ENCODE data around the gene VILL. TPM values are rescaled to one million over a fixed set of nuclear protein-coding genes. Genes with fewer than 3 reads are reported as not detected.

Gene VILL
- total RNA-seq (2014; rRNA removed; shearing (Covaris generic)) = not detected in 2 replicates

DNA sequence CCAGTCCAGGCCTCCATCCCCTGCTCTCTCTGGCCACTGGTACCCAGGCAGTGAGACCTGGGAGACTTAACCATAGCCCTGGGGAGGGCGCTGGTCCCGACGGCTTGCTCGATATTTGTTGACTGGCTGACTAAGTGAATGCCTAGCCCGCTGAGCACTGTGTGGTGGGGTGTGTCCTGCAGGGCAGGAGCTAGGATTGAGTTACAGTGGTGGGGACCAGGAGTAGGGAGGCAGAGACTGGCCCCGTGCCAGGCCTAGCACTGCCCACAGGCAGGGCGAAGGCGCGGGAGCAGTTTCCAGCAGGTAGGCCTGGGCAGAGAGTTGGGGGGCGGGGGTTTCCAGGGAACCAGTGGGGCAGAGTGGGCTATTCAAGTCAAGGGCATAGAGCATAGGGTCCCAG is at the start of gene VILL:
Gene VILL (plus strand): TSS at position 260 of the 400 bp plus-strand sequence. CDS start 2,887 bp downstream, outside the sequence.
- no peak for DNase-seq (ENCODE audit: low spot score)

DNA sequence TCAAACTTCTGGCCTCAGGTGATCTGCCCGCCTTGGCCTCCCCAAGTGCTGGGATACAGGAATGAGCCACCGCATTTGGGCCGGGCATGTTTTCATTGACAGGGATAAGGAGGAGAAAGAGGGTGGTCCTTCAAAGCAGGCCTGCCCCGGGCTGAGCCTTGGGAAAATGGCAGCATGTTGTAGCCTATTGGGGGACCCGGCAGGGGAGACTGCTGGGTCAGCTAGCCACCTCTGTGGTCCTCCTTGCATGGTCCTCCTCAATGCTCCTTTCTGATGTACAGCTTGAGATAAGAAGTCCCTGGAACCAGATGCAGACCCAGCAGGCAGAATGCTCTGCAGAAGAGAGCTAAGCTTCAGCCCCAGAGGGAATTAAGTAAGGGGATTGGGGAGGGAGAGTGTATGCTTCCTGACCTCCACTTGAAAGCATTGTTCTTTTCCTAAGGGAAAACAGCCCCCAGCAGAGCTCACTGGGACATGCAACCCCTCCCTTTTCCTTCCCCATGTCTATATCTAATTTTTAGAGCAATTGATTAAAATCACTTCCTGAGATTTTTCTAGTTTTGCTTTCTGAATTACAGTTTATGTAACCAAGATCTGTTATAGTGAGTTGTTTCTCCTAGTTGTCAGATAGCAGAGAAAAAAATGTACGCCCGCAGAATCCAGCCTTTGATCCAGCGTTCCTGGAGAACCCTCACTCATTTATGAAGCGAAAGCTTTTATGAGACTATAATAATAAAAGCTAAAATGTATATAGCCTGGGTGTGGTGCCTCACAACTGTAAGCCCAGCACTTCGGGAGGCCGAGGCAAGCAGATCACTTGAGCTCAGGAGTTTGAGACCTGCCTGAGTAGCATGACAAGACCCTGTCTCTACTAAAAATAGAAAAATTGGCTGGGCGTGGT is 48.7 kb upstream of the VILL start:
- no peak for DNase-seq (ENCODE audit: low spot score)

DNA sequence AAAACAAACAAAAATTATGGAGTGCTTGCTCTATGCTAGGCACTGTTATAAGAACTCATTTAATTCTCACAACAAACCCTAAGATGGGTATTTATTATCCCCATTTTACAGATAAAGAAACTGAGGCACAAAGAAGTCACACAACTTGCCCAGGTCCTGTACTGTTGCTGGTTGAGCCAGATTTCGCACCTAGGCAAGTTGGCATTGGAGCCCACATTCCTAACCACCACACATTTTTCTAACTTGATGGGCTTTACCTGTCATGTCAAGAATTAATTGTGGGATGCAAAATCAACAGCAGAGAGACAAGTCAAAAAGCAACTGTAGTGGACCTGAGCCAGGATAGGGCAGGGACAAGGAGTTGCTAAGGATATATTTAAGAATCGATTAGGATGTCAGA is 47.9 kb upstream of the VILL start:
- DNase-seq (ENCODE audit: low spot score) = no peak

DNA sequence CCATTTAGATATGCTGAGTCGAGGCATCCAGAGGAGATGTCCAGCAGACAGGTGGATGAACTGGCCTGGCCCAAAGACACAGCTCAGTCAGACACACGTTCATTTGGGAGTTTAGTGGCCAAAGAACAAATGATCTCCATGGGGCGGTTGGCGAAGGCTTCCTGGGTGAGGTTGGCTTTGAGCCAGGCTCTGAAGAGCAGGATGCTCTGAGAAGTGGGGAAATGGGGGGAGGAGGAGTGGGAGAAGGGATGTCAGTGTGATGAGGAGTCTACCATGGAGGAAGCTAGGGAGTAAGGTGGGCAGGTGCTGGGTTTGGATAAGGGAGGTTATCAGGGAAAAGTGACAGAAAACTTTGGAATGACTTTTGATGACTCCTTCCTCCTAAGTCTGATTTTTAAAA is 47.5 kb upstream of the VILL start:
- DNase-seq (ENCODE audit: low spot score) = no peak

DNA sequence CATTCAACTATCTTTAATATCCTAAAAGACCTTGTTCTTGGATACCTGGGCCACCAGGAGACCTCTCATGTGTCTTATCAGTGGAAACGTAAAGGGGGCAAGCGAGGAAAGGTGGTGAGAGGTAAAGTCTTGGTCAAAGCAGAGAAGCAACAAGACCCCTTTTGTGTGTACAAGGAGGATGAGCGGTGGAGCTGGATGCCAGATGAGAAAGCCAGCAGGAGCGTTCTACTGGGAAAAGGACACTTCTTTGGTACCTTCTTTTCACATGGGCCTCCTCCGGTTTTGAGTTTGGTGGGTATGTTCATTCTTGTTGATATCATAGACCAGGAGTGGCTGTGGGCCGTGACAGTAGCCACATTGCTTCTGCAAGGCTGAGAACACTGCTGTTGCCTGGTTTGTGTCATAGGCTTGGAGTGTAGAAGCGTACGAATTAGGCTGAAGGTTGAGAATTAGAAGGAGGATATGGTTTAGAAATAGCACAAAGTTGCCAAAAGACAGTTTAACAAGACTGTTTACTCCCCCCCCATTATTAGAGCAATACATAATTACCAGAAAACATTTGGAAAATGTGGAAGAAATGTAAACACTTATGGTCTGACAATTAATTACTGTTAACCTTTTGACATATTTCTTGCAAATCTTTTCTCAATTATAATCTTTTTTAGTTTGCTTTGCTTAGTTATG is 46.8 kb upstream of the VILL start:
- no peak for DNase-seq (ENCODE audit: low spot score)

DNA sequence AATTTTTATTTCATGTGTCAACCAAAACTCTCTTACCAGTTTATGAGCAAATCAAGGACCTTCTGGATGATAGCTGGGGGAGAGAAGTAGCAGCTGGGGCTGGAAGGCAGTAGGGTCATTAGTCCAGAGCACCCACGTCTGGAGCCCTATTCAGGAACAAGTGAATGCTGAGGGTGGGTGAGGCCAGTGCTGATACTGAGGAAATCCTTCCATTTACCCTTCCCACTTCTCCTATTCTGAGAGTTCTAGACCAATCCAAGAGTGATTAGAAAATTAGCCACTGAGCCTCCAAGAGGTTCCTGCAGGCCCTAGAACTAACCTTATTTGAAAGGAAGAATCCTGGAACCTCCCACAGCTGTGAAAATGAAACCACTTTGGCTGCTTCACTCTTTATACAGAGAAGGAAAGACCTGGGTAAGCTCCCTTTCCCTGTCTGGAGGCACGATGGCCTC is 46.2 kb upstream of the VILL start:
- no peak for DNase-seq (ENCODE audit: low spot score)

DNA sequence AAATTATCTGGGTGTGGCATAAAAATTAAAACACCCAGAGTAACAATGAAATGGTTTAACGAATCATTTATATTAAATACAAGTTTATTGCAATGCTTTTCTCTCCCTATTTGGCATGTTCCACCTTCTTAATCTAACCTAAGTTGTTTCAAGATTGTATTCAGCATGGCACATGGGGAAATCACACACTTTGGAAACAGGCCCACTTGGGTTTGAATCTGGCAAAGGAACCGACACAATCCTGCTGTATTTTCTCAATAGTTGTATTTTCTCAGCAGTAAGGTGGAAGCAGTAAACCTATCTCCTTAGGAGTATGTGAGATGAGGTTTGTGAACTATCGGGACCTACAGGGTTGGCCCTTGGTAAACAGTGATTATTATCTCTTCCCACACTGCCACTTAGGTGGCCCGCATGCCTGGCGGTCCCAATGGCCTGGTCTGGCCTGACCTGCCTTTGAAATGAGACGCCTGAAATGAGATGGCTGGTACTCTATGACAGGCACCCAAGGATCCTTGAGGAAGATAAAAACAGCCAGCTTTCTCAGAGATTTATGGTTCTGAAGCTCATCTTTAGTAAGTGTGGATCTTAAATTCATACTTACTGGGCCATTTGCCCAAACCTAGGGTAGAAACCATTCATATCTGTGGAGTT is 45.3 kb upstream of the VILL start:
- no peak for DNase-seq (ENCODE audit: low spot score)

DNA sequence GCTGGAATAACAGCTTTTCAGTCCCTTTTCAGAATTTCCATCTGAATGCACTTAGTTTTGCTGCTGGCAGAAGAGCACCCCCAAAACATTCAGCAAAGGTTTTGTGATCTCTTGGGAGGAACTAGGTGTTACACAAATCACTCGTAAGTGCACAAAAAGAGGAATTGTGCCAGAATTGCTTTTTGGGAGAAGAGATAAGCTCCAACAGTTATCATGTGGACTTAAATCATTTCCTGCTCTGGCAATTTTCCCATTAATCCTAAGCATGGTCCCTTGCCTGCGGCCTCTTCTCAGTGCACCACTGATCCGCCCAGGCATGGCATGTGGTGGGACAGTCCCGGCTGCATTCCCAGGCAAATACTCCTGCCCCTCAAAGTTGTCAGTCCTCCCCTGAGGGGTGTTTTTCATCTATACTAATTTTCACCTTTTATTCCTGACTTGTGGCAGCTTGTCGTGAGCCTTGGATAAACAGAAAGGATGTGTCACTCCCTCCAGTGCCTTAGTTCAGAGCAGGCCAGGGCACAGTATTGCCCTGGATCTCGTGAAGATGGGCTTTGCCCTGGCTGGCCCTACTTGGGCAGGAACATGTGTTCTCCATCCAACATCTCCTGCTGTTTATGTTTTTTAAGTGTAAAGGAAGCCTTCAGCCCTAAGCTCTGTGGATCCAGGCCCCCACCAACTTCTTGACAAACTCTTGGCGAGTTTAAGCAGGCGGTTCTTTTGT is 44.6 kb upstream of the VILL start:
- peak; percentile 37 for DNase-seq (ENCODE audit: low spot score)

DNA sequence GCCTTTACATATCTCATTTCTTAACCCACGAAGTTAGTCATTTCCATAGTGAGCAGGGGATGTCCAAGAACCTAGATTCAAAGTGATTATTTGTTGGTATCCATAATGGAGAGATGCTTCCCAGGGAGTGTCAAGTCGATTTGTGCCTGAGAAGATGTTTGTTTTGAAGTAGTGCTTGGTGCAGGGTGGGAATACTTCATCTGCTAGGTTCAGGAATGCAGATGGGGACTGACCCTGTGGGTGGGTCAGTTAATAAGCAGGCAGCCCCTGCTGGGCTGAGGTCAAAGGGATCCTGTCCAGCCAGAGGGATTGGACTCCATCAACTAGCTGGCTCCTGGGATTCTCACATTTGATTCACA is 44.1 kb upstream of the VILL start:
- no peak for DNase-seq (ENCODE audit: low spot score)

DNA sequence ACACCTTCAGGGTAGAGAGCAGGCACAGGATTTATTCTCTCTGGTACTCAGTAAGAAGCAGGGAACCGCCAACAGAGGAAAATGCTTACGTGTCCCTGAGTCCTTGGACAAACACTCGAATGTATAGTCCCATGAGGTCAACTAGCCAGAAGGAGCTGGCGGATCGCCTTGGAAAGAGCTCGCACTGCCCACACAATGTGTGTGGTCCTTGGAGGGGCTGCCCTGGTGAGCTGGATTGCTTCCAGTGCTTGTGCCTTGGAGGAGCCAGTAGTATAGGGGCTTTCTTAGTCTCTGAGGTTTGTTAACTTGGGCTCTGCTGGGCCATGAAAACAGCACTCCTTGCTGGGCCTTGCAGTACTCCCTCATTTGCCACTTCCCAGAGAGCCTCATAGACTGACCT is 40.7 kb upstream of the VILL start:
- no peak for DNase-seq (ENCODE audit: low spot score)

DNA sequence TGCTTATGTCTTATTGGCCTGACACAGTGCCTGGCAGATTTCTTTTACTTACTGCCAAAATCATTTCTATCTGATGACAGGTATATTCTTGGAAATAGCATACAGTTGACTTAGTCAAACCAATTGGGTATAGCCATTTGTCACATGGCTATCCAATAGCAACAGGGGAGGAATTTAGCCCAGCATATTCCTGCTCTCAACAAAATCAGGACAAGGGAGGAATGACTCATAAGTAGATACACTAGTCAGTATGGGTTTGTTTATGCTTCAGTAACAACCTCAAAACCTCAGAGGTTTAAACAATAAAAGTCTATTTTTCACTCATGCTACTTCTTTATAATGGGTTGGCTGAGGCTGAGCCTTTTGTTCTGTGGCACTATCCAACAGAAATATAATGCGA is 38.0 kb upstream of the VILL start:
- DNase-seq (ENCODE audit: low spot score) = no peak

DNA sequence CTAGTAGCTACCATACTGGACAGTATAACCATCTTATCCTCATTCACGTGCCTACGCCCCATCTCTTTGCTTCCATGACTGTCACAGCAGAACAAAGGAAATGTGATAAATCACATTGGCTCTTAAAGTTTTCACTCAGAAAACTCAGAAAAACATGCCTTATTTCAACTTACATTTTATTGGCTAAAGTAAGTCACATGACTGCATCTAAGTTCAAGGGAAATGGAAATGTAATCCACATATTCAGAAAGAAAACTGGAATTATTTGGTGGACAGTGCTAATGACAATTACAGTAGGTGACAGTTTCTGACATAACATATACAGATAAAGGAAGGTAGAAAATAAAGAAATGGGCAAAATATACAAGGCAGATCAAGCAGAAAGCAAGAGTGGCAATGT is 37.4 kb upstream of the VILL start:
- DNase-seq (ENCODE audit: low spot score) = no peak

DNA sequence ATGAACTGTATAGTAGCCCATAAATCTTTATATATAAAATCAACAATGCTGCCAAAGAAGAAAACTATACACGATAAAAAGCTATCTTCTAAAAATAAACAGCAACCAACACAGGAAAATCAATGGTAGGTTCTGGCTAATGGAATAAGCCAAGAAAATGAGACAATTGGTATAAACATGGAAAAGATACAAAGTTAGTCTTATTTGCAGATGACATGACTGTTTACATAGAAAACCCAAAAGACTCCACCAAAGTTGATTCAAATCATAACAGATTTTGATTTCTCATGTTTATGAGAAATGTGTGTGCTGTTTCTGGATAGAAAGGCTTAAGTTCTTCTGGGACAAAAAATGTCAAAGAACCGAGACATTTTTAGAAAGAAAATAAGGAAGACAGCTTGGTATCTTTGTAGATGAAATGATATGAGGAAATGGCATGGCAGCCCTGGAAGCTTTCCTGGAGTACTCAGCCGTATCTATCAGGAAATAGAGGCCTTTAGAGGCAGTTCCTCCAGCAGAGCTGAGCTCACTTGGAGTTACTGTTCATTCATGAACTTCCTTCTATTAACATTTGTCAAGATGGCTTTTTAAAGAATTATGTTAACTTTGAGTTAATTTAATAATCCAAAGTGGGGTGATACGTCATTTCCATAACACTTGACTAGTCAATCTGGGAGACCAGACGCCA is 36.7 kb upstream of the VILL start:
- no peak for DNase-seq (ENCODE audit: low spot score)

DNA sequence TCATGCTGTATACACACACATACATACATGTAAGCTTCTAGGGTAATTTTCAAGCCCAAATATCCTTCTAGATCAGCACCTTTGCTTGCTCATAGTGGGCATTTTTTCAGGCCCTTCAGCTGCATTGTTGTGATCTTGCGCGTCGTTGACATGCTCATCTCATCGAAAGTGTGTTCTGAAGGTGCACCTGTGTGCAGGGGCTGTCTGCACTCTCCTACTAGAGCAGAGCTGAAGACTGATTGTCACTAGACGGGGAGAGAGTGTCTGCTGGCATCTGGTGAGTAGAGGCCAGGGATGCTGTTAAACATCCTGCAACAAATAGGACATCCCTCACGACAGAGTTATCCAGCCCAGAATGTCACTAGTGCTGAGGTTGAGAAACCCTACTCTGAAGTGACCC is 35.7 kb upstream of the VILL start:
- no peak for DNase-seq (ENCODE audit: low spot score)

DNA sequence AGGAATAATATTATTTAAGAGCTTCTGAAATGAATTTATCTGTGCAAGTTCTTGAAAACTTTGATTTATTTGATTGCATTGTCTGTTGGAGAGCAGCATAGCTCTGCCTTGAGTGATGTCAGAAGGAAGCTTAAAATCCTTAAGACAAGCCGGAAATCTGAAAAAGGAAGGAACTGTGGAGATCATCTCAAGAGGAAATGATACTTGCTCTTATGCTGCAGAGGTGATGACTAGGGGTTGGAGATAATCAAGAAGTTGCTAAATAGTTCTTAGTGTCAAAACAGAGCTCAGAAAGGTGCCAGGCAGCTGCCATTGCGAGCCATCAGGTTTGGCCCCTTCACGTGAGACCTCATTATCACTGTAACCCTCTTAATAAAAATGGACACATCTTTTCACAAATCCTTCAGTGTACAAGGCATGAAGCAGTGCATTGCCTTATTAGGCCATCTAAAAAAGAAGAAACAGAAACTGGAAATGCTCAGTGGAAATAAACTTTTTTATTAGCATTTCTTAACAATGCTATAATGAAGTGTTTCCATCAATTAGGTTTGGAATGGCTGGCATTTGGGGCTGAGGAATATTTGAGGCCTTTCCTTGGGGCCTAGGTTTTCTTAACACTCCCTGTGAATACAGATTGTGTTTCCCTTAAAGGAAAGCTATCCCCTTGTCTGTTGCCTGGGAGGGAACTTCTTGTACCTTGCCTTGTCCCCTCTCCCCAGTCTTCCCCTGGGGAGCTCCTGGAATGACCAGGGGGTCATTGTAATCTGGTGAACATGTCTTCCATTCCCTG is 34.5 kb upstream of the VILL start:
- no peak for DNase-seq (ENCODE audit: low spot score)

DNA sequence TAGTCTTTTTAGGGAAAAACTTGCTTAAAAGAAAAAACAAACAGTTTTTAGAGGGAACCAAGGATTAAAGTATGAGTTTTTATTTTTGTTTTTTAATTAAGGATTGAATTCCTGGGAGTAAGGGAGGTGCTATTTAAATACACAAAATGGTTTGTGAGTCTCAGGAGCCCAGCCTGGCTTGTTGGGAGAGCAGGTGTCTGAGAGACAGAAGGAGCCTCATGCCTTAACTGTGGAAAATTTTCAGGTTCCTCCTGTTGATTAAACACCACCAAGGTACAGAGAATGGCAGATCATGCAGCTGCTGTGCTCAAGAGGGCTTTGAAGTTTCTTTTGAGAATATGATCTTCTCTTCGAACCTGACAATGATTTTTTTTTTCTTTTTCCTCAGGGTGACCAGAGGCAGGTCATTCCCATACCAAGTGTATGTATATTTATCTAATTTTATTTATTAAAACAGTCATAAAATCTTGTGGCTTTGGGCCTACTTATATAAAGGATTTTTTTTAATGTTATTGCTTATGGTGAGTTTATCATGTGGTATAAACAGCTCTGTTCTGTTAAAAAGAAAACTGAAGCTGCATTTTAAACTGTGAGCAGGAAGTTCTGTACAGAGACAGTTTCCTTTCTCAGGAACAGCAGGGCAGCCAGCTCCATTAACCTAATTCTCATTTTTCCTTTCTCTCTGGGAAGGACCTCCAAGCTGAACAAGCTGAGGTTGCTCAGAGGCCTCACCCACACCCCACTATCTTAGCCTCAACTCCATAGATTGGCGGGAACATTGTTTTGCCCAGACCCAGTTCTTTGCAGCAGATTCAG is 33.7 kb upstream of the VILL start:
- DNase-seq (ENCODE audit: low spot score) = no peak

DNA sequence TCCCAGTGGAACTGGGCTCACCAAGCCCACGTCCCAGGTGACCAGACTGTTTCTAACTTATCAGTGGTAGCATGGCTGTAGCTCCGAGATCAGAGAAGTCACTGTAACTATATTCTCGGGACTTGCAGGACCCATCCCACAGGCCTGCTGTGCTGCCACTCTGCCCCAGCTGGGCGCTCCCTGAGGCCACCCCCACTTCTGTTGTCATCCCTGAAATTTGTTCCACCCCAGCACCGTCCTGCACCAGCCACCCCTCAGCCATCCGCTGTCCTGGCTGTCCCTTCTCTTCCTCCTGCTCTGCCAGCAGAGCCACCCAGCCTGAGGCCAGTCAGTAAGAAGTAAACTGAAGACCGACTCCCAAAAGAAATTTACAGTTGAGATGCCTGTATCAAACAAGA is 33.0 kb upstream of the VILL start:
- no peak for DNase-seq (ENCODE audit: low spot score)

DNA sequence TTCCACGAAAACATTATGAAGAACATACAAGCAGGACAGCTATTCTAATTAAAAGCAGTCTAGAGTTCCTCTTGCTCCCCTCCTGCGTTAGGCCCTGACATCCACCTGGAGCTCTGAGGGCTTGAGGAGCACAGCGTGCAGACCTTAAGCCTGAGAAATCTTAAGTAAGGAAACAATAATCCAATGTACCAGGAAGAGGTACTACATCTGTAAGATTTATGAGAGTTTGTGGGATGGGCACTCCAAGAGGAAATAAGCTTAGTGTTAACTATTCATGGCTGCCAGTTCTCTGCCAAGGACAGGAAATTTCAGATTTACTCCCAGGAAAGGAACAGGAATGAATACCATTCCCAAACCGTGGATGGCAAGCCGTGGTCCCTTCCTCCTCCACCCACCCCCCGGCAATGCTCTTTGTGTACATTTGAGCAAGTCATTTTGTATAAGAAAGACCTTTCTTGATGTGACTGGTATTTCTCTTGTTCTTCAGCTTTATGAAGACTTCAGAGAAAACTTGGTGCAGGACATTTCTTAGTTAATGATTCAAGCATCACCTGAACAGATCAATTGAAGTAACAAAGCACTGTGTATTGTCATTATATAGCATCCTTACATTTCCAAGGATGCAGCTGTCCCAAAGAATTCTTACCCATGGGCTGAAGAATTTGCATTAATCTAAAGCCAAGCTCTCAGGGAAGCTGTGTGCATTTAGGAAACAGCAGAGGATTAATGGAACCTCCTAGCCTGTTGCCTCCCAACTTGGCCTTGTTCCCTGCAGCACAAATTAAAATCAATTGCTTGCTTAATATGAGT is 28.8 kb upstream of the VILL start:
- no peak for DNase-seq (ENCODE audit: low spot score)

DNA sequence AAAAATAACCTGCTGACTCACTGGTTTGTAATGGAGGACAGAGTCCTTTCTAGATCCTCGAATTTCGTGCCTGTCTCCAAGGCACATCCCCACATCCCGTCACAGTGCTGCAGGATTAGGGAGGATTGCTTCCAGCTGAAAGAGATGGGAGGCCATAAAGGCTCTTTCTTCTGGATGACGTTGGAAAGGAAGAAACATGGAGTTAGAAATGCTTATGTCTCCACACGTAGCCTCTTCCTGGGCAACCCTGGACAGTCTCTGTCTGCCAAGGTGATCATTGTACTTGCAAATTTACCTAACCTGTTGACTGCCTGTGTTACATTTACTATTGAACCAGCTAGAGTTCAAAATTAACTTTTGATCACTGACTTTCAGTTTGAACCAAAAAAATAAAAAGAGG is 27.6 kb upstream of the VILL start:
- DNase-seq (ENCODE audit: low spot score) = no peak
